Left ventricle myocardium inferior (tissue), 1 donor: Measurements from ENCODE around the gene NKD1. TPM values are rescaled to one million over a fixed set of nuclear protein-coding genes. Genes with fewer than 3 reads are reported as not detected.

Experiments
- DNase-seq: peaks from one replicate; pipeline ENCODE4 v3.0.0-alpha.2; 2020
- H3K27ac ChIP-seq: fragments of 200-600 bp; replicated peaks from 2 replicates; pipeline ENCODE4 v1.8.0; 2021
- H3K27me3 ChIP-seq: fragments of 200-600 bp; 2 replicates; pipeline ENCODE4 v1.8.0; 2021; ENCODE audit warnings: low read depth
- H3K36me3 ChIP-seq: fragments of 200-600 bp; 2 replicates; pipeline ENCODE4 v1.8.0; 2021
- H3K4me1 ChIP-seq: fragments of 200-600 bp; 2 replicates; pipeline ENCODE4 v1.8.0; 2021
- H3K4me3 ChIP-seq: fragments of 200-600 bp; 2 replicates; pipeline ENCODE4 v1.8.0; 2021; ENCODE audit warnings: mild to moderate bottlenecking, moderate library complexity
- H3K9me3 ChIP-seq: fragments of 200-600 bp; replicated peaks from 2 replicates; pipeline ENCODE4 v1.8.0; 2021
- CTCF ChIP-seq: fragments of 200-600 bp; IDR thresholded peaks from 2 replicates; pipeline ENCODE4 v1.8.0; 2021; ENCODE audit warnings: antibody characterized with exemption, mild to moderate bottlenecking, borderline replicate concordance
- intact Hi-C: fragments of 100-400 bp; cut with micrococcal nuclease; formaldehyde crosslinking; loops from one replicate; pipeline ENCODE4 v1.11.0; 2022
- total RNA-seq: library from RNA; stranded (reverse); fragmentation: NEBNext Ultra II Directional; extraction: Animal tissue kit (Norgen Biotek cat#: 25700); gene quantifications from one replicate; pipeline ENCODE4 v1.2.1, GENCODE V29; 2021
- donor health status: DM: no; HTN: yes; CAD: no; lungs with severe emphysema.

Gene NKD1
- total RNA-seq, 1 donor from 2014 or later: 1.5 TPM

DNA sequence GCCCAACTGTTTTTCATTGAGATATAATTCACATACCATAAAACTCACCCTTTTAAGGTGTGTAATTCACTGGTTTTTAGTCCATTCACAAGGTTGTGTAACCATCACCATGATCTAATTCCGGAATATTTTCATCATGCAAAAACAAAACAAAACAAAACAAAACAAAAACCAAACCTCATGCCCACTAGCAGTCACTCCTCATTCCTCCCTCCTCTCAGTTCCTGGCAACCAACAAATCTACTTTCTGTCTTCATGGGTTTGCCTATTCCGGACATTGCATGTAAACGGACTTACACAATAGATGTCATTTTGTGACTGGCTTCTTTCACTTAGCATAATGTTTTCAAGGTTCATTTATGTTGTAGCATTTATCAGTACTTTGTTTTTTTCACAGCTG, 140.7 kb downstream of the NKD1 start:
- intact Hi-C loops: no loop called here

DNA sequence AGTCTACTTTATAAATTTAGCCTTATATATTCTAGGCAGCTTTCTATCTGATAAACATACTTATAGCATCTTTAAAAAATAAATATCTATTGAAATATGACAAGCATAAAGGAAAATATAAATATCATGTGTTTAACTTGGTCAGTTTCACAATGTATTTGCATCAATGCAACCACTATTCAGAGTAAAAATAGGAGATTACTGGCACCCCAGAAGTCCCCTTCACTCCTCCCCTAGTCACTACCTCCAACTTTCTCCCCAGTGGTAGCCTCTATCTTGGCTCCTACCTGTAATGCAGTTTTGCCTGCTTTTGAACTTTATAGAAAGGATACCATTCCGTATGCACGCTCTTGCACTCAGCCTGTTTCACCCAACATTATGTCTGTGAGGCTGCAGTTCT, 142.0 kb downstream of the NKD1 start:
- H3K36me3 ChIP-seq: no peaks in the 10 kb centered on the region
- intact Hi-C loops: no loop called here

More for the DNA sequence above, 140.7 kb downstream of the NKD1 start:
- Histone ChIP-seq H3K4me3 (no peak overlapping the region), H3K27me3 (no peaks in the 10 kb centered on the region), H3K27ac (no peak overlapping the region), H3K36me3 (no peaks in the 10 kb centered on the region), H3K9me3 (no peaks in the 10 kb centered on the region), H3K4me1 (peaks cover 13% of the 10 kb centered on the region)
- no peak for TF ChIP-seq CTCF
- DNase-seq: no peak

DNA sequence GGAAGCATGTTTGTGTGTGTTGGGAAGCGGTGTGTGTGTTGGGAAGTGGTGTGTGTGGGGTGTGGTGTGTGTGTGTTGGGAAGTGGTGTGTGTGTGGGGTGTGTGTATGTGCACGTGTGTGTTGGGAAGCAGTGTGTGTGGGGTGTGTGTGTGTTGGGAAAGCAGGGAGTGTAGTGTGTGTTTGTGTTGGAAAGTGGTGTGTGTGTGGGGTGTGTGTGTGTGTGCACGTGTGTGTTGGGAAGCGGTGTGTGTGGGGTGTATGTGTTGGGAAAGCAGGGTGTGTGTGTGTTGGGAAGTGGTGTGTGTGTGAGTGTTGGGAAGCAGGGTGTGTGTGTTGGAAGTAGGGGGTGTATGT, 144.4 kb downstream of the NKD1 start:
- no peak for TF ChIP-seq CTCF
- Histone ChIP-seq H3K4me3 (no peak overlapping the region), H3K4me1 (peaks cover 40% of the 10 kb centered on the region), H3K27ac (no peak overlapping the region), H3K9me3 (no peaks in the 10 kb centered on the region), H3K36me3 (no peaks in the 10 kb centered on the region), H3K27me3 (peaks cover 7% of the 10 kb centered on the region)
- DNase-seq: no peak
- intact Hi-C loops: no loop called here

More for the DNA sequence above, 142.0 kb downstream of the NKD1 start:
- Histone ChIP-seq H3K27me3 (peaks cover 7% of the 10 kb centered on the region), H3K27ac (no peak overlapping the region), H3K9me3 (no peaks in the 10 kb centered on the region), H3K4me3 (no peak overlapping the region), H3K4me1 (peaks cover 20% of the 10 kb centered on the region)
- no peak for TF ChIP-seq CTCF
- DNase-seq: no peak

GRCh38 chr16:50692999-50693781, 145.0 kb downstream of the NKD1 start, which contains the start of gene NOD2:
TSS of gene NOD2 (plus strand) at chr16:50693606. CDS start at chr16:50699496, 5,890 bp downstream.
- no peak within 1 kb of the TSS for H3K27ac ChIP-seq
- no peak for TF ChIP-seq CTCF
- H3K27me3 ChIP-seq: peaks cover 7% of the 10 kb centered on the region
- no peaks in the 10 kb centered on the region for H3K9me3 ChIP-seq
- intact Hi-C loops: no loop called here
- peaks cover 38% of the 10 kb centered on the region for H3K4me1 ChIP-seq
- DNase-seq: no peak
- no peaks in the 10 kb centered on the region for H3K36me3 ChIP-seq
- H3K4me3 ChIP-seq: peak within 1 kb of the TSS; percentile 62

DNA sequence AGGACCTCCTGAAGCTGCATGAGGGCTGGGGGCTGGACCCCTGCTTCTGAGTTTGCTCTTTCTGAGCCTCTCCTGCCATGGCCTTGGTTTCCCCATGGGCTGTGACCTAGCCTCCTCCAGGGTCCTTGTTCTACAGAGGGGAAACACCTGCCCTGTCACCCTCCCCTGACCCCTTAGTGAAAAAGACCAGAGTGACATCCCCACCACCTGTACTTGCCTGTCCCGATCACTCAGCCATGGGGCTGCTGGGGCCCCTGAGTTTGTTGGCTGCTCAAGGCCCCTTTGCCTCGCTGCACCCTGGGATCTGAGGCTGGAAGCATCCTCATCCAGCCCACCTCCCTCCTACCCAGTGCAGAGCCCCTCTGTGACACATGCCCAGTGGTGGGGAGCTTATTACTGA, 146.0 kb downstream of the NKD1 start:
- intact Hi-C loops: no loop called here
- no peak overlapping the region for H3K27ac ChIP-seq
- peak overlapping the region; percentile 62 for H3K4me3 ChIP-seq
- DNase-seq: no peak
- H3K9me3 ChIP-seq: no peaks in the 10 kb centered on the region
- H3K4me1 ChIP-seq: peaks cover 37% of the 10 kb centered on the region
- TF ChIP-seq CTCF: no peak
- peaks cover 7% of the 10 kb centered on the region for H3K27me3 ChIP-seq
- no peaks in the 10 kb centered on the region for H3K36me3 ChIP-seq
